GM13976 (cell line): ENCODE results near the gene CES1.
"Not testable (repeated sequence)": the region's sequence is repeated elsewhere in the genome, so short reads cannot be mapped to it uniquely, and the experiment has no call there.

Experiments
- DNase-seq: peaks from one replicate; pipeline ENCODE4 v3.0.0; 2012; ENCODE audit warnings: low spot score
- in situ Hi-C: fragments of 300-500 bp; cut with MboI; formaldehyde crosslinking; loops from one replicate; pipeline ENCODE4 v1.12.0; 2022; ENCODE audit warnings: low sequenced_read_pairs, mixed read lengths, inconsistent platforms; ENCODE audit not compliant: unreplicated experiment
- TF ChIP-seq, protein P1 (sequence below): IDR thresholded peaks from 2 replicates; pipeline ENCODE4 v1.5.1; 2012; ENCODE audit warnings: borderline replicate concordance, mild to moderate bottlenecking; ENCODE audit not compliant: insufficient read depth; ENCODE audit errors: extremely low read depth, missing control alignments, control extremely low read depth

CES1 gene

DNA sequence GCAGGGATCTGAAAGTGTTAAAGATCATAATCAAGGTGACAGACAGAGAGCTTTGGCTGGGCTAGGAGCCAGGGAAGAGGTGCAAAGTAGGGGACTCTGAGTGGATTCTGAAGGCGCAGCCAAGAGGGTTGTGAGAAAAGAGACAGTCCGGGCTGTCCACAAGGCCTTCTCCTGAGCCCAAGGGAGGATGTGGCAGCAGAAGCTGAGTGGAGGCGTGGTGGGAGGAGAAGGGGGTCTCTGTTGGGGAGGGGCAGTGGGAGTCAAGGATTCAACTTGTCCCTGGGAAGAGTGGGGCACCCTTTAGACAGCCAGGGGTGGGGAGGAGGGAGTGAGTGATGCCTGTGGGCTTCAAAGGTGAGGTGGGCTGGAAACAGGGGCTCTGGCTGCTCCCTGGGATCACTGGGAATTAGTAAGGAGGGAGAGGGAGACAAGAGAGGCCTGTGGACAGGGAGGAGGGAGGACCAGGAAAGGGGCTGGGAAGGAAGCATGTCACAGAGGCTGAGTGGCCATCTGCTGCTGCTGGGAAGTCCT, 10.6 kb downstream of the CES1 start:
- no peak for DNase-seq
- in situ Hi-C loops = loop anchor here (10.0 kb wide), 1 partner anchor 58 kb away; no protein-coding TSS in a partner anchor
- TF ChIP-seq, protein P1, sequence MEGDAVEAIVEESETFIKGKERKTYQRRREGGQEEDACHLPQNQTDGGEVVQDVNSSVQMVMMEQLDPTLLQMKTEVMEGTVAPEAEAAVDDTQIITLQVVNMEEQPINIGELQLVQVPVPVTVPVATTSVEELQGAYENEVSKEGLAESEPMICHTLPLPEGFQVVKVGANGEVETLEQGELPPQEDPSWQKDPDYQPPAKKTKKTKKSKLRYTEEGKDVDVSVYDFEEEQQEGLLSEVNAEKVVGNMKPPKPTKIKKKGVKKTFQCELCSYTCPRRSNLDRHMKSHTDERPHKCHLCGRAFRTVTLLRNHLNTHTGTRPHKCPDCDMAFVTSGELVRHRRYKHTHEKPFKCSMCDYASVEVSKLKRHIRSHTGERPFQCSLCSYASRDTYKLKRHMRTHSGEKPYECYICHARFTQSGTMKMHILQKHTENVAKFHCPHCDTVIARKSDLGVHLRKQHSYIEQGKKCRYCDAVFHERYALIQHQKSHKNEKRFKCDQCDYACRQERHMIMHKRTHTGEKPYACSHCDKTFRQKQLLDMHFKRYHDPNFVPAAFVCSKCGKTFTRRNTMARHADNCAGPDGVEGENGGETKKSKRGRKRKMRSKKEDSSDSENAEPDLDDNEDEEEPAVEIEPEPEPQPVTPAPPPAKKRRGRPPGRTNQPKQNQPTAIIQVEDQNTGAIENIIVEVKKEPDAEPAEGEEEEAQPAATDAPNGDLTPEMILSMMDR = no peak

DNA sequence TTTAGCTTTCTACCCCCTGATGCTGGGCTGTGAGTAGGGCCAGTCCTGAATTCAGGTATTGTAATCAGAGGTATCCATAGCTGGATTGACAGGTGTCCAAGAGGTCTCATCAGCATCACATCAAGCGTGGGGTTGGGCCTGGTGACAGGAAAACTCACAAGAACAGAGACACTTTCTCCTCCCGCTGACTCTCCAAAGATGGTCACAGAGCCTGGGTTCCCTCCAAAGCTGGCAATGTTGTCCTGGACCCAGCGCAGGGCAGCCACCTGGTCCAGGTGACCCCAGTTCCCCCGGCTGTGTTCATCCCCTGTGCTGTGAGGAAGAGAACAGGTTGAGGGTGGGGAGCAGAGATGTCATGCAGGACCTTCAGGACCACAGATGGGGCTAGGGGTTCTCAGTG, 11.7 kb downstream of the CES1 start:
- TF ChIP-seq, protein P1 = no peak
- no peak for DNase-seq
- in situ Hi-C loops = loop anchor here (10.0 kb wide), 1 partner anchor 56 kb away; no protein-coding TSS in a partner anchor

DNA sequence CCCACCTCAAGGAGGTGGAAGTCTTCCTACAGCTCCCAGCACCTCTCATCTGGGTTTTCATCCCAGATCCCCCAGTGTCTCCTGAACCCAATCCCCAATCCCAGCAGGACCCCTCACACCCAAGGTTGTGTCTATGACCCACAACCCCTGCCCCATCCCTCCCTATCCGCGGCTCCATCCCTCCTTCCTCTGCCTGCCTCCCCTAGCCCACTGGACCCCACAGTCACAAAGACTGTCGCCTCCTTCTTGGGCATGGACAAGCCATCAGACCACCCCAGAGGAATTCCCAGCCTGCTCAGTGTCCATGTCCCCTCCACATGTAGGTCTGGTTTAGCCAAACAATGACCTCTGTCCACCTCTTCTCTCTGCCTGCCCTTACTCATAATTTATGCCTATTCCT, 12.3 kb downstream of the CES1 start:
- TF ChIP-seq, protein P1 = no peak
- DNase-seq = no peak
- in situ Hi-C loops = loop anchor here (10.0 kb wide), 1 partner anchor 56 kb away; no protein-coding TSS in a partner anchor

DNA sequence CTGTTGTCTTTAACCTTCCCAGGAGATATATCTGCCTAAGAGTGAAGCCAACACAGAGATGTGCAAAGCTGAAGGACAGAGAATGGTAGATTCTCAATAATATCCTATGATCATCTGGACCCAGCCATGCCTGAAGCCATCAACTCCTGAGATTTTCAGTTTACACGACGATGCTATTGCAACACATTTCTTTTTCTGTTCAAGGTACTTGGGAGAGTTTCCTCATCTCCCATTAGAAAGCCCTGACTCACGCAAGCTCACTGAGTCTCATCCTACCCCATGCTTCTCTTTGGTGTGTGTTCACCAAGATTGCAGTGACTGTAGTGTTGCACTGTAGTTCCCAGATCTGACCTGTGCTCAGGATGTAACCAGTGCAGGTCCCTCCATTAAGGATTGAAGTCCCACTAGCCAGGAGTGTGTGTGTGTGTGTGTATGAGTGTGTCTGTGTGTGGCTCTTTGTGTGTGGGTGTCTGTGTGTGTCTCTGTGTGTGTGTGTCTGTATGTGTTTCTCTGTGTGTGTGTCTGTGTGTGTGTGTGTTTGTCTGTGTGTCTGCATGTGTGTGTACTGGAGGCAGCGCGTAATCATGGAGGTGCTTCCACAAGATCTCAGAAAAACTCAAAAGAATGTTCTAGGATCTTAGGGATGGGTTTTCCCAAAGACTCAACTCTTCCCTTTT, 15.5 kb downstream of the CES1 start:
- TF ChIP-seq, protein P1 = no peak
- DNase-seq = no peak
- in situ Hi-C loops = no loop called here

DNA sequence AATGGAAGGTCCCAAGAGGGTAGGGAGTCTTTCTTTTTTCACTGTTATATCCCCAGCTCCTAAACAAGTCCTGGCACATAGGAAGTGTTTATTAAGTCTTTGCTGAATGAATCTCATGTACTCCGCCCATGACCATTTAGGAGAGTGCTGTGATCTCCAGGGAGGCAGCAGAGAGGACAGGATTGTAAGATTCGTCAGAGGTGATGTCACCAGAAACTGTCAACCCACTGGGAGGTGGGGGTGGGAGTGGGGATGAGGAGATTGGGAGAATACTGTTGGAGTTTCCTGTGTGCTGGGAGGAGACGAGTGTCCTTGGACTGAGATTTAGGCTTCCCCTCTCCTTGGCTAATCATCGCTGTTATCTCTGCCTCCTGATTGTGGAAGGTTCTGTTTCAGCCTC, 16.7 kb downstream of the CES1 start:
- DNase-seq, in situ Hi-C loops: not testable (repeated sequence)

DNA sequence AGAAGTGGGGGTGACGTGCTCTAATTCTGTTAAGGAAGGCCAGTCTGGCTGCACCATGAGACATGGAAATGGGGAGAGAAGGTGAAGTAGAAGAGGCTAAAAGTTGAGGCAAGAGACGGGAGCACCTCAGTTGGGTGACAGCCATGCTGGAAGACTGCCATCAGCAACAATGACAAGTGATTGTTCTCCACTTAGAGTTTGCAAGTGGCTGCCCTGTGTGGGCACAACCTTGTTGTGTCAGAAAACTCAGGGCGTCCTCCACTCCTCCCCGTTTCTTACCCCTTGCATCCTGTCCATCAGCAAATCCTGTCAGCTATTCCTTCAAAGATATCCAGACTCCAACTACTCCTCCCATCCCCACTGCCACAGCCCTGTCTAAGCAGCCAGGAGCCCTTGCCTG, 17.6 kb downstream of the CES1 start:
- TF ChIP-seq, protein P1 = no peak
- no peak for DNase-seq
- in situ Hi-C loops = no loop called here

DNA sequence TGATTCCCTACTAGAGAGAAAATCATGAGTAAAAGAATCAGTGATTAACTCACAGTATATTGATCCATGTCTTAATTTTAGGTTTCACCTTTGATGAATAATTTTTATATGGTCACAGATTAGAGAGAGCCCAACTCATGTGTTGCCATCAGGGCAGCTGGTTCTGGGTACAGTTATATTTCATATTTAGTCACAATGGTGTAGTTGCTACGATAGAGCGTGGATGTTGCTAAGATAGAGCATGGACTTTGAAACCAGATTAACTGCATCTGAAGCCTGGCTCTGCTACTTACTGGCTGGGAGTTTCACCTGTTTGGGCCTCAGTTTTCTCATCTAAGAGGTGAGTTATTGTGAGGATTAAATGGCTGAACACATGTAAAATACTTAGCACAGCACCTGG, 18.7 kb downstream of the CES1 start:
- DNase-seq, in situ Hi-C loops: not testable (repeated sequence)

DNA sequence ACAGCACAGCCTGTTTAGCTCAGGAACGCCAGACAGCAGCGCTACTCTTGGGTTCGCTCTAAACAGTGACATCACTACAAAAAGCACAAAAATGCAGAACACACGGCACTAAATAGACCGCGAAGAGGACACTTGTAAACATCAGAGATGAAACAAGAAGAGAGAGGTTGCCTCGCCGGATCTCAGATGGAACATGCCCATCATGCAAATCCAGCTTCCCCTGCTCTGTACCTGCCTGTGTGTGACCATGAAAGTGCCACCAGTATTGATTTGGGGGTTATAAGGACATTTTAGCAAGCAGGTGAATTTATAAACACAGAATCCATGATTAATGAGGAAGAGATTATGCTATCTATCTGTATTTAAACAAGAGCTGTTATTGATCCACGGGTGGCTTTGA, 19.2 kb downstream of the CES1 start:
- DNase-seq, in situ Hi-C loops: not testable (repeated sequence)
